GM21447 (cell line): ENCODE data around the gene NOC2L.
A peak's percentile ranks its signal among the peaks of the same experiment; 100 is the strongest.
"Not testable (repeated sequence)": the region's sequence is repeated elsewhere in the genome, so short reads cannot be mapped to it uniquely, and the experiment has no call there.

Experiments used
- ATAC-seq: cut with Tn5 transposase; IDR thresholded peaks from one replicate; pipeline ENCODE4 v1.9.1; 2021; ENCODE audit not compliant: unreplicated experiment

Gene NOC2L

GRCh38 chr1:904310-904950 lies 54.6 kb downstream of the NOC2L start:
- ATAC-seq = peak; percentile 60

GRCh38 chr1:903721-904271 lies 55.3 kb downstream of the NOC2L start:
- ATAC-seq = no peak

GRCh38 chr1:903305-903704 lies 55.8 kb downstream of the NOC2L start:
- ATAC-seq = no peak

GRCh38 chr1:902802-903201 lies 56.3 kb downstream of the NOC2L start:
- ATAC-seq = no peak

GRCh38 chr1:901108-901859 lies 57.8 kb downstream of the NOC2L start:
- no peak for ATAC-seq

- ATAC-seq = no peak
Observed at GRCh38 chr1:899636-900317, 59.3 kb downstream of the NOC2L start.

GRCh38 chr1:897951-898350 lies 61.1 kb downstream of the NOC2L start:
- not testable (repeated sequence) for ATAC-seq

- ATAC-seq = no peak
Observed at GRCh38 chr1:897226-897625, 61.8 kb downstream of the NOC2L start.
